Stimulated activated CD4-positive, alpha-beta T cell treated with anti-CD3 and anti-CD28 coated beads, Interleukin-2, amount 100 ng/mL, for 4 hours (primary cell): ENCODE results near the gene TMEM161A.

Experiments used
- DNase-seq: peaks from one replicate; pipeline ENCODE4 v3.0.0-alpha.2; 2020; ENCODE audit warnings: low read depth

TMEM161A gene

GRCh38 chr19:19096641-19097627, 41.3 kb downstream of the TMEM161A start:
- DNase-seq, result no peak

DNA sequence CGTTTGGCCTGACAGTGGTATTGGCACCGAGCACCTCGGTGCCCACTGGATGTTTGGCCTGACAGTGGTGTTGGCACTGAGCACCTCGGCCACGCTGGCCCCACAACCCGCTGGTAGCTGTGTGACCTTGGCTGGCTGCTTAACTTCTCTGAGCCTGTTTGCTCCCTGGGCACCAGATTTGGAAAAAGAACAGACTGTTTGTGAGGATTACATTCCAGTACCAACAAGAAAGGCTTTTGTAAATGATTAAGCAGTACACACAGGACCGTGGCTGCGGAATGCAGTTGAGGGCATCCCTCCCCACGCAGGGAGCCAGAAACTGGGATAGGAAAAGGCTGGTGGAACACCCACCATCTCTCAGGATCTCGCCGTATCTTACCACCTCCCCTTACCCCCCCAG, 42.6 kb downstream of the TMEM161A start:
- DNase-seq, result no peak

GRCh38 chr19:19094513-19094912, 43.8 kb downstream of the TMEM161A start:
- DNase-seq, result no peak

- DNase-seq, result no peak
Observed at GRCh38 chr19:19087676-19088075, 50.6 kb downstream of the TMEM161A start.

DNA sequence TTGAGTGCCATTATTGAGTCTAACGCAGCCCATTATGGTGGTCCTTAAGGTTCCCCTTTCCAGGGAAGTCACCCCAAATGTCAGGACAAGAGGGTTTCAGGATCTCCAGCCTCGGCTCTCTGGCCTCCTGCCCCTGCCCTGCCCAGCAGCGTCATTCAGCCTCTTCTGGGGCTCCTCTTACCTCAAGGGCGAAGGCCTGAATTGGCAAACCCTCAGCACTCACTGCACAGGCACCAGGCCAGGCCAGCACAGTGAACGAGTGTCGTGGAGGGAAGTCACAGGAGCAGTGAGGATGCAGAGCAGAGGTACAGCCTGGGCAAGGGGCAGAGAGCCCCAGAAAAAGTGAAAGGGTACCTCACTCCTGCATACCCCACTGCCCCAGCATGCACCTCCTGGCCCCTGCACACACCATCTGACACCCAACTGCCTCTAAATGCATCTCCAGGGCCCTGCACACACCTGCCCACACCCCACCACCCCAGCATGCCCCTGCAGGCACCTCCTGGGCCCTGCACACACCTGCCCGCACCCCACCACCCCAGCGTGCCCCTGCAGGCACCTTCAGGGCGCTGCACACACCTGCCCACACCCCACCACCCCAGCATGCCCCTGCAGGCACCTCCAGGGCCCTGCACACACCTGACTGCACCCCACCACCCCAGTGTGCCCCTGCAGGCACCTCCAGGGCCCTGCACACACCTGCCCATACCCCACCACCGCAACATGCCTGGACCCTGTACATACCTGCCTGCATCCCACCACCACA, 54.7 kb downstream of the TMEM161A start:
- no peak for DNase-seq

DNA sequence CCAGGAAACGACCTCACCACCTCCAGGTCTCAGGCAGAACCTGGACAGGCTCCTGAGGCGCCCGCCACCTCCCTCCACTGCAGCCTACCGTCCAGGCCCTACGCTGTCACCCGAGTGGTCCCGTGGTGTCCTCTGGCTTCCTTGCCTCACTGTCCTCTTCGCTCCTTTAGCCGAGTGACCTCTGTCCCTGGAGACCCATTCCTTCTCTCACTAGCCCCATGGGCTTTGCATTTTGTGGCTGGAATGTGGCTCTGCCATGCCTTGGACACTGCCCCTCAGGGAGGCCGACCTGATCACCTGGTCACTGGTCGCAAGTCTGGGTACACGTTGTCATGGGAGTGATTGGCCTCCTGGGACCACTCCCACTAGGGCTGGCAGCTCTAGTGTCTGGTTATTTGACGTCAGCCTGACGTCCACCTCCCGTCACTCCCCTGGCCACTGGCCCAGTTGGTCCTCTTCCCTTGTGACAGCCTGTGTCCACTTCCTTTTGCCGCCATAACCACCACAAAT, 56.6 kb downstream of the TMEM161A start:
- DNase-seq, result no peak

DNA sequence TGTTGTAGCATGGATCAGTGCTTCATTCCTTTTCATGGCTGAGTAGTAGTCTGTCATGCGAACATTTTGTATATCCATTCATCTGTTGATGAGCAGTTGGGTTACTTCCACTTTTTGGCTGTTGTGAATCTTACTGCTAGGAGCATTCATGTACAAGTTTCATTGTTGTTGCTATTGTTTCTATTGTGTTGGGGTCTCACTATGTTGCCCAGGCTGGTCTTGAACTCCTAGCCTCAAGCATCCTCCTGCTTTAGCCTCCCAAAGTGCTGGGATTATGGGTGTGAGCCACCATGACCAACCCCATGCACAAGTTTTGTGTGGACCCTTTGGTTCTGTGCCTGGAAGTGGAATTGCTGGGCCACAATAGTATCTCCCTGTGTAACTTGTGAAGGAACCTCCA, 58.7 kb downstream of the TMEM161A start:
- DNase-seq, result no peak

- DNase-seq, result no peak
Observed at GRCh38 chr19:19078801-19079200, 59.5 kb downstream of the TMEM161A start.

- DNase-seq, result no peak
Observed at GRCh38 chr19:19077103-19077502, 61.2 kb downstream of the TMEM161A start.

DNA sequence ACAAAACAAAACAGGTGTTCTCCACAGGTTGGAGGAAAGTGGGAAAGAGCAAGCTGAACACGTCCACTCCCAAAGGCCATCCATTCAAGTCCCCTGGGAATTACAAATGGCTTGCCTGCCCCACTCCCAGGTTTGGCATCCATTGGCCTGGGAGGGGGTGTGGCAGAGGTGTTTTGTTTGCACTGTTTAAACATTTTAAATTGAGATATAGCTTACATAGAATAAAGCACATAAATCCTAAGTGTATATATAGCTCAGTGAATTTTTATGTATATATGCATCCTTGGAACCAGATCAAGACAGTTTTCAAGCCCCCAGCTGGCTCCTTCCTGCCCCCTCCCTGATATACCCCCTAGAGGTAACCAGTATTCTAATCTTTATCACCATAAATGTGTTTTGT, 61.8 kb downstream of the TMEM161A start:
- DNase-seq, result no peak

DNA sequence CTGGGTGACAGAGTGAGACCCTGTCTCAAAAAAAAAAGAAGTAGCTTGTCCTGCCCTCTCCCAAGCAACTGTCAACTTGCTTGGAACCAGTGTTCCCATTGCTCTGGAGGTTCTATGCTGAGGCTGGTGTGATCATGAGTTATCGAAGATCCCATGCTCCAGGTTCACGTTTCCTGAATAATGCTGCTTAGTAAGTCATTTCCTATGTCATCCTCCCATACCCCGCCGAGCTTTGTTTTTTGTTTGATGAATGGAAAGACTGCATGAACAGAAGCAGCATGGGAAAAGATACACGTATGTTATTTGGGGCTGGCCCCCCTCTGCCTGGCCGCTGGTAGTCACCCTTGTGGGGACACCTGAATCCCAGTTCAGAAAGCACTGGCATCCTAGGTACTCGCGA, 63.2 kb downstream of the TMEM161A start:
- DNase-seq, result no peak

- DNase-seq, result no peak
Observed at GRCh38 chr19:19074196-19074882, 63.9 kb downstream of the TMEM161A start.

GRCh38 chr19:19071897-19072296, 66.4 kb downstream of the TMEM161A start:
- no peak for DNase-seq
